Renal cortex interstitium (tissue), 11 donors: Measurements from ENCODE around the gene UNC5A. TPM values are rescaled to one million over a fixed set of nuclear protein-coding genes. Genes with fewer than 3 reads are reported as not detected.

Source experiments
- DNase-seq, 11 donors: peaks; one replicate each; pipeline ENCODE4 v3.0.0-alpha.2; 2013; ENCODE audit warnings: low read depth in 9 of 11, low spot score in 4 of 11; ENCODE audit errors: extremely low read depth in 1 of 11
- polyA plus RNA-seq, 3 donors: library from polyadenylated mRNA; unstranded; fragments of 120-200 nt; gene quantifications; one replicate each; pipeline ENCODE4 v1.2.1, GENCODE V29; 2013; ENCODE audit not compliant: insufficient read length in 3 of 3

UNC5A gene
- polyA plus RNA-seq, 3 donors: 0.09 to 0.42 (median 0.19) TPM

DNA sequence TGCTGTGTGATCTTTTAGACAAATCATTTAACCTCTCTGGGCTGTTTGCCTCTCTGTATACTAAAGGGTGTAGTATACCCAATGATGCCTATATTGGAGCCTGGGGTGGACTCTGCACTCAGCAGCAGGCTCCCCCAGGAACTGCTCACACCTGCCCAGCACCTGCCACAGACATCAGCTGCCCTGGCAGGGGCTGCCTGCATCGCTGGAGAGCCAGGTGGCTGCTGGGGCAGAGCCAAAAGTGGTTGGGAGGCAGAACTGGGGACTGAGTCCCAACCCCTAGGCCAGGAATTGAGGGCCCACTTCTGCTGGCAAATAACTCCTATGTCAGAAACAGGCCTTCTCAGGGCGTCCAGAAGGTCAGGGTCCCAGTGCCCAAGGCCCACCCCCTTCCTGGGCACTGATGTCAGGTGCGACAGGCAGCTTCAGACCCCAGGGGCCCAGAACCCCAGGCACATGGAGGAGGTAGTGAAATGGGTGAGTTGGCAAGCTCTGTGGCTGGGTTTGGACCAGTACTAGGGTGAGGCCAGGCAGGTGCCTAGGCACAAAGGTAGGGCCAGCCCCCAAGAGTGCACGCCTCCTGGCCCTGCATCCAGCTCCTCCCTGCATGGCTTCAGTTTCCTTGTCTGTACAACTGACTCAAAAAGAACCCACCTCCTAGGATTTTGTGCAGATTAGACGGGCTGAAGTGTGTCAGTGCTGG, 5.8 kb downstream of the UNC5A start:
- DNase-seq: no peak

DNA sequence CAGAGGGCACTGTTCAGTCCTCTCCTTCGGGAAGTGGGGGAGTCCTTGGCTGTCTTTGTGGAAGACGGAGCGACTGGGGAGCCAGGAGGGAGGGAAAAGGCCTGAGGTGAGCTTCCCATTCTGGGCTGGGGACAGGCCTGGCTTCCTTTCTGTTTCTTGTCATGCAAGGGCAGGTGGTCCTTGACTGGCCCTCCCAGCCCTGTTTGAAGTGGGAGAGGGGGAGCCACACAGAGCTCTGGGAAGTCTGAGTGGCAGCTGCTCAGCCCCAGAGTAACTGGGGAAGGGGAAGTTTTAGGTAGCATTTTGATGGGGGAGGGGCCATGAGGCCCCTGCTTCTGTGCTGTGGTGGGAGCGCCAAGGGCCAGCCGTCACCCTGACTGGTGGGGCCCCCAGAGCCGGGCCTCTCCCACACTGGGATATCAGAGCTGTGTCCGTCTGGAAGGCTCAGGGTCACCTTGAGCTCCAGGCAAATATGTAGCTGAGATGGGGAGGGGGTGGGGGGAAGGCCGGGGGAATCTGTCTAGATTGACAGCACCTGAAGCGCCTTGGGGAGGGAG, 6.5 kb downstream of the UNC5A start:
- DNase-seq: no peak

DNA sequence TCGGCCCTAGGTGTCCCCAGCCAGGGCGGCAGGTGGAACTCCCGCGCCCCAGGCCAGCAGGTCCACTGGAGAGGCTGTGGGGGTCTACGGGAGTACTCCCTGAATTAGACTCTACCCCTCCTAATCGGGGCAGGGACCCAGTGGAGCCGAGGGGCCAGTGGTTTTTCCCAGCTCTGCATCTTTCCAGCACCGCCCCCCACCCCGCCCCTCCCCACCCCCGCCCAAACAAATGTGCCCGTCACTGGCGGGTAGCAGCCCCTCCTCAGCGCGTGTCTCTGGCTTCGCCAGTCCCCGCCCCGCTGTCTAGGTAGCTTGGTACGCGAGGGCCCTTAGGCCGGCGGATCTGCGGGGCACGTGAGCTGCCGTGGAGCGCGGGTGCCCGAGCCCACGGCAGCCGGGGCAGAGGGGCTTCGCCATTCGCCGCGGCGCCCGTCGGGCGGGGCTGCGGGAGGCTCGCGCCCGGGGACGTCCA, 7.0 kb downstream of the UNC5A start:
- no peak for DNase-seq

DNA sequence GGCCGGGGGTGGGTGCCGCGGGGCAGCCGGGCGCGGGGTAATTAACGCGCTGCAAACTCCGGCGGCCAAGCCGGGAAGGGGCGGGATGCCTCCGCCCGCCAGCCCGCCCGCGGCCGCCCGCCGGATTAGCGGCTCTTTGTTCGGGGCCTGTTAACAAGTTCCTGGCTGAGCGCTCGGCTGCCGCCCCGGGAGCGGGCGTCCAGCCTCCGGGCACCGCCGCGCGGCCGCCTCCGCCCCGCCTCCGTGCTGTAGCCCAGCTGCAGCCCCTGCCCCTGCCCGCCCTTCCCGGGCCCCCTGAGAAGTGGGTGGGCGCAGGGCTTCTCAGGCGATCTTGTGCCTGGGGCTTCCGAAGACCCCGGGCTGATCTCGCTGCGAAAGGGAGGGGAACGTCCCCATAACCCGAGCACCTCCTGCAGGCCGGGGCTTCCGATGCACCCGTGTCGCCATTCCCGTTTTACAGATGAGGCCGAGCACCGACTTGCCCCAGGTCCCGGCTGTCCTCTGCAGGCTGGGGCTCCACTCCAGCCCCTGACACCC, 7.5 kb downstream of the UNC5A start:
- no peak for DNase-seq

DNA sequence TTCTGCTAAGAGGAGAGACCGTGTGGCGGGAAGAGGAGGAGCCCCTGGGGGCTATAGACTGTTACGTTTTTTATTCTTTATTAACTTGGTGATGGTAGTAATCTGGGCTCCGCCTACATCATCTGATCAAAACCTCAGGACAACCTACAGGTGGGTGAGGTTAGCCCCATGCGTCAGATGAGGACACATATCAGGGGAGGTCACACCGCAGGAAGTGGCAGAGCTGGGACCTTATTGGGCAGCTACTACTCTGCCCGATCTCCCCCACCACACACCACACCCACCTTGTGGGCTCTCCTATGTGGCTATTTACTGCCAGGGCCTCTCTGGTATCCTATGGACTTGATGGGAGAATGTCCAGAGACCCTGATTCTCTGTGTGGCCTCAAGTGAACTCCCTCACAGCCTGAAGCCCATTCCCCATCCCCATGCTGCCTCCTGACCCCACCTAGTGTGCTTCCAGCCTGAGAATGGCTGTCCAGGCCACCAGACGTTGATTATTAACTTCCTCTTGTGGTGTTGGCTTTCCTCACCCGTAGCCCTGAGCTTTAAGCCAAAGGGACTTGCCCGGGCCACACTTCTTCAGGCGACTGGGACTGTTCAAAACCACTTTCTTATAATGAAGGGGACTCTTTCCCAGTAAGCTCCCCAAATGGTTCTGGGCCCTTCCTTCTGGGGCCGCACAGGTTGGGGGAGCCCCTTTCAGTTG, 8.2 kb downstream of the UNC5A start:
- no peak for DNase-seq

DNA sequence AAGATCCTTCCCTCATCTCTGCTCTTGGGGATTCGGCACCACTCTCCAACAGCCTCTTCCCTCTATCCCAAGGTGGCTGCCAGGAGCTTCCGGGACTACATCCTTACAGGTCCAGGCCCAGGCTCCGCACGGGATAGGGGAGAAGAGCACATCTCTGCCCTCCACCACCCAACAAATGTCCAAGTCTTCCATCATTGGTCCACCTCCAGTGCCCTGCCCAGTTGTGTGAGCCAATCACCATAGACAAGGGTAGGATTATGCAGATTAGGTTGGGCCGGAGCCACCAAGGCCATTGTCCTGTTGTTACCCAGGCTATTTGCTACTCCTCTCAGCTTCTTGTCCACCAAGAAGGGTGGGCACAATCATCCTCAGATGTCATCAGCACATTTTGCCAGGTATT, 9.1 kb downstream of the UNC5A start:
- no peak for DNase-seq

DNA sequence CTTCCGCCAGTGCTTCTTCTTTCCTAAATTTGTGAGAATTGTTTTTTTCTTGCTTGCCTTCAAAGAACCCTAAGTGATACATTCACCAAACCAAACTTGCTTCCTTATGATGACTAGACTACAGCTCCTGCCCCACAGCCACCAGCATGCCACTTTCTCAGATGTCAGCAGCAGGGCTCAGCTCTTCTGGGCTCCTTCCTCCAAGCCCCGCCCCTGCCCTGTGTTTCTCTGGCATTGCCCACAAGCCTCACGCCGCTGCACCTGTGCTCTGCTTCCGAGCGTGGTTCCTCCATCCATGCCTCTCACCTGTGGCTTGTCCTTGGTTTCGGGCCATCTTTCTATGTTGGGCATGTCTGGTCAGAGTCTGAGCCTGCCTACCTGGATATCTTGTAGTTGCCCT, 10.6 kb downstream of the UNC5A start:
- DNase-seq: no peak

DNA sequence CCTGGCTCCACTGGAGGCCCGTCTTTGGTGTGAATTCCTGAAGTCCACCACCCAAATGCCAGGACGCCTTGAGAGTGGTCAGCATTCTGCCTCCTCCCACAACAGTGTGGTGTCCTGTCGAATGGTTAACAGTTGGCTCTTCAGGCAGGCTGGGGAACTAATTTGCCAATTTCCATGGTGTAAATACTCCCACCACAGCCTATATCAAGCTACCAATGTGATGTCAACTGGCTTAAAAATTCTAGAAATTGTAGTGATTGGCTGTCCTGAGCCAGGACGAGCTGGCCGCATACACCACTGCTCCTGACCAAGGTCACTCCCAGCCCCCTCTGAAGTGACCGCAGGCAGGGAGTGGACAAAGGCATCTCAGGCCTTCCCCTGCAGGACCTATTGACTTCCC, 11.1 kb downstream of the UNC5A start:
- DNase-seq: no peak

DNA sequence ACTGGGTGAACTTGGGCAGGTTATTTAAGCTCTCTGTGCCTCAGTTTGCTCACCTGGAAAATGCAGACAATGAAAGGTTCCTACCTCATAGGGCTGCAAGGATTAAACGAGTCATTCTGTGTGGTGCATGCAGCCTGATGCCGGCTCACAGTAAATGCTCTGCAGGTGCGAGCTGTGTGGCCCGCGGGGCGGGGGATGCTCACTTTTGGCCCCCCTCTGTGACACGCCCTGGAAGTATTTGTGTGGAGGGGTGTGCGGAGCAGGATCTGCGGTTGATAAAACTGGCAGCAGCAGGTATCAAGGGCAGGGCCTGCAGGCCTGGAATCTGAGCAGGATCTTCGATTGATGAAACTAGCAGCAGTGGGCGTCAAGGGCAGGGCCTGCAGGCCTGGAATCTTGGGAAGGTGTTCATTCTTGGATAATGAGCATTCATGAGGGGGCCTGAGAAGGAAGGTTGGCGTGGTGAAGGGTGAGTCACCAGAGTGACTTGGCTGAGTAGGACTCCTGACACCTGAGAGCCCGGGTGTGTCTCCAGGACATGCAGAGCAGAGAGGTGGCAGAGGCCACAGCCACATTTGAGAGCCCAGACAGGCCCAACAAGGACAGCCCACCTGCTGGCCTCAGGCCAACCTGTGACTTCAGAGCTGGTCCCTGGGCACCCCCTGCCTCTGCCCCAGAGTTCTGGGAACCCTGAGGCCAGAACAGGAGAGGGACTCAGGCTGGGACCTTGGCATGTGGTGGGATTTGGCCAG, 11.9 kb downstream of the UNC5A start:
- no peak for DNase-seq

DNA sequence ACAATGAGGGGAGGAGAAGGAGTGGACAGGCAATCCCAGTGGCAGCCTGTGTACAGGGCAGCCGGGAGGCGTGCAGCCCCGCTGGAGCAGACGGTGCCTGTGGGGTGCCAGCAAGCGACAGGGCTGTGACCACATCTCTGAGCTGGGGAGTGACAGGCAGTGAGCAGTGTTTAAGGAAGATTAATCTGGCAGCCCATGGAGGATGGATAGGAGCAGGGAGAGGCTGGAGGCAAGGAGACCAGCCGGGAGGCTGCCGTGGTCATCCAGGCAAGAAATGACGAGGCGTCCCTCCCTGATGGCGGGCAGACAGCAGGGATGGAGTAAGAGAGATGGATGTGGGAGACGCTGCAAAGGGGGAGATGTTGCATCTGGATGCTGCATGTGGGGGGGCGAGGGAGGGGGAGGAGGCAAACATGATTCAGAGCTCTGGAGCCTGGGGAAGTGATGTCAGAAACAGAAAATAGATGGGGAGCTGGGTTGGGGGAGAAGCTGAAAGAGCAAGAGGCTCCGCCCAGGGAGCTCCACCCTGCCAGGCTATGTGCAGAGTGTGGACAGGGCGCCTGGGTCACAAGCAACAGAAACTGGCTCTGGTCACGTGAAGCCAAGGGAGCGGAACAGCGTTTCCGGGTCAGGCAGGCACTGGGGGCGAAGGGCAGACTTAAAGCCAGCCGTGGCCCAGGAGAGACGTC, 12.6 kb downstream of the UNC5A start:
- DNase-seq: no peak

DNA sequence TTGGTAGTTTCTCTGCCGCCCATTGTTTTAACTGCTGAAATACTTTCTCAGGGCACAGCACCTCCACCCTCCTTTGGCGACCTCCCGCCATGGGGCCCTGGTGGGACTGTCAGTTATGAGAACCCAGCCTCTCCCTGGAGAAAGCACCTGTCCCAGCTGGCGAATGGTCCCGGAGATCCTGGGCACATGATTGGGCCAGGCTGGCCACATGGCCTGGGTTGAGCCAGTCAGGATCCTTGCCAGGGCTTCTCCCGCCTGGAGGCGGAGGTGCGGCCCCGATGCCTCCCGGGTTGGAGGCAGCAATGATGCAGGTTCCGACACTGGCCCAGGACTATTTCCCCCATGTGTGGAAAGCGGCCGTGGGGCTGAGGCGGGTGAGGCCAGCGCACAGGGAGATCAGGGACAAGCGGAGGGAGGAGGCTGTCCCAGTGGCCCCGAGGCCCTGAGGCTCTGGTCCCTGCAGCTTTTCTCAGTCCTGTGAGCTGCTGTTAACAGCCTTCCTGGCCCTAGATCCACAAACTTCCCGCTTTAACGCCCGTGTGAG, 13.6 kb downstream of the UNC5A start:
- DNase-seq: no peak

DNA sequence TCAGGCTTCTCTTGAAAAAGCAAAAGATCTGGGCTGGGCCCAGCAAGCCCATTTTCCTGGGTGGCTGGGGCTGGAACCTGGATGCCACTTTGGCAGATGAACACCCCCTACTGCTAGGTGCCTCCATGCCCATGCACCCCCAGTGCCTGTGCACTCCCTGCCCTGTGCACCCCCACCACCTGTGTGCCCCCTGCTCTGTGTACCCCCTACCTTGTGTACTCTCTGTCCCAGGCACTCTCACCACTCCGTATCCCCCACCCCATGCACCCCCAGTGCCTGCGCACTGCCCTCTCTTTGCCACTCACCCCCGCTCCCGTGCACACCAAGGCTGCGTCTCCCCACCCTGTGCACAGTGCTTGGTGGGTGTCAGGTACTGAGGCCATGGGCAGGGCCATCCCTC, 14.2 kb downstream of the UNC5A start:
- no peak for DNase-seq

DNA sequence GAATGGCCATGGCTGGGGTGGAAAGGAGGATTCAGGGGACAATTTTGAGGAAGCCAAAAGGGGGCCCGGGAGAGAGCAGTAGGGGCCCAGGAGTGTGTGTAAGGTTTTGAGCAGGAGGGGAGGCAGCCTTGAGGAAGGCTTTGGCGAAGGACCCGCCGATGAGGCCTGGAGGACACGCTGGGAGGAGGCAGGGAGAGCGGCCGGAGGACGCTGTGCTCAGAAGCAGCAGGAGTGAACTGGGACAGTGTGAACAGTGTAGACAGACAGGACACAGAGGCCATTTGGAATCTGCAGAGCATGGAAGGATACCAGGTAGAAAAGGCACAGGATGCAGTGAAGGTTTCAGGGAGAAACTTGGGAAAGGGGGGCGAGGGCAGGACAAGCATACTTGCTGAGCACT, 14.9 kb downstream of the UNC5A start:
- DNase-seq: no peak

DNA sequence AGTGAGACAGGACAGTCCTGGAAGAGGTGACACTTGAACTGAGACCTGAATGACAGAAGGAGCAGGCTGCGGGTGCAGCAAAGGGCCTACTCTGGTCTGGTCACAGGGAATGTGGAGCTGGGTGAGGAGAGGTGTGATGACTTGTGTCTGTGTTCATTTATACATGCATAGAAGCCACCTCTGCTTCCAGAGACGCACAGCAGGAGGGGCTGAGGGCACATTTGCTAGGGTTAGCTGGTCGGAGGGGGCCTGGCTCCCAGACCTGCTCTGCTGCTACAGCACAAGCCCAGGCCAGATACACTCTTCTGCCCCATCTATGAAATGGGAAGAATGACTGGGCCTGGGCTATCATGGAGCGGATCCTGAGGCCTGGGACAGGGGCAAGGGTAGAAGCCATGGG, 15.6 kb downstream of the UNC5A start:
- no peak for DNase-seq

DNA sequence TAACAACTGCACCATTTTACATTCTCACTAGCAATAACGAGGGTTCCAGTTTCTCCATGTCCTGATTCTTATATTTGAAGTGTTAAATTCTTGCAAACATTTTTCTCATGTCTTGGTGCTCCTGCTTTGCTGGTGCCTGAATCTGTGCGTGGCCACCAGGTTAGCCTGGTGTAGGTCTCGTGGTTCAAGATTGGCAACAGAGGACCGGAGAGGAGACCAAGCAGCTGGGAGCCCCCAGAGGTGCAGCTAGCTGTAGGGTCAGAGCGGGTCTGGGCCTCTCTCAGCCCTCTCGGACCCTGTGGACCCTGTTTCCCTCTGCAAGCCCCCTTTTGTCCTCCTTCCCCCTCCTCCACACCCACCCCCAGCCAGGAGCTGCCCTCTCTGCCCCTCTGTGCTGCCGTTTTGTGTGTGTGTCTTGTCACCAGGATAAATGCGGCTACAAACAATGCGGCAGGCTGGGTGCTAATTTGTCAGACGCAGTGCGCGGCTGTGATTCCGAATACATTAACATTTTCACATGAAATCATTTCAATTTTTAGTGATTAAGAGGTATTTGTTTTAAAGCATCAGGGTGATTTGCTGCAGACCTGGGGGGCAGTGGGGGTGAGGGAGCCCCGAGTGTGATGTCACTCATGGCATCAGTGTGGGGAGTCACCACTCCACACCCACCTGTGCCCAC, 17.5 kb downstream of the UNC5A start:
- DNase-seq: no peak

DNA sequence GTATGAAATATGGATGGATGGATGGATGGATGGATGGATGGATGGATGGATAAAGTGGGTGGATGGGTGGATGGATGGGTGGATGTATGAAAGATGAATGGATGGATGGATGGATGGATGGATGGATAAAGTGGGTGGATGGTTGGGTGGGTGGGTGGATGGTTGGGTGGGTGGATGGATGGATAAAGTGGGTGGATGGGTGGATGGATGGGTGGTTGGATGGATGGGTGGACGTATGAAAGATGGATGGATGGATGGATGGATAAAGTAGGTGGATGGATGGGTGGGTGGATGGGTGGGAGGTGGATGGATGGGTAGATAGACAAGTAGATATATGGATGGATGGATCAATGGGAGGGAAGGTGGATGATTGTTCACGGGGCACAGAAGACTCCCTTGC, 19.0 kb downstream of the UNC5A start:
- no peak for DNase-seq

DNA sequence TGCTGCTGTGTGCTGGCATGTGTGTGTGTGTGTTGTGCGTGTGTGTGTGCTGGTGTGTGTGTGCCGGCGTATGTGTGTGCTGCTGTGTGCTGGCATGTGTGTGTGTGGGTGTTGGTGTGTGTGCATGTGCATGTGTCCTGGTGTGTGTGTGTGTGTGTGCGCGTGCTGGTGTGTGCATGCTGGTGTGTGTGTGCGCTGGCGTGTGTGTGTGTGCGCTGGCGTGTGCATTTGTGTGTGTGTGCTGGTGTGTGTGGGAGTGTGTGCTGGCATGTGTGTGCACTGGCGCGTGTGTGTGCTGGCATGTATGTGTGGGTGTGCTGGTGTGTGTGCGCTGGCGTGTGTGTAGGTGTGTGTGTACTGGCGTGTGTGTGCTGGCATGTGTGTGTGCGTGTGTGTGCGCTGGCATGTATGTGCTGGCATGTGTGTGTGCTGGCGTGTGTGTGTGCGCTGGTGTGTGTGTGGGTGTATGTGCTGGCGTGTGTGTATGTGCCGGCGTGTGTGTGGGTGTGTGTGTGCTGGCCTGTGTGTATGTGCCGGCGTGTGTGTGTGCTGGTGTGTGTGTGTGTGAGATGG, 20.1 kb downstream of the UNC5A start:
- no peak for DNase-seq

DNA sequence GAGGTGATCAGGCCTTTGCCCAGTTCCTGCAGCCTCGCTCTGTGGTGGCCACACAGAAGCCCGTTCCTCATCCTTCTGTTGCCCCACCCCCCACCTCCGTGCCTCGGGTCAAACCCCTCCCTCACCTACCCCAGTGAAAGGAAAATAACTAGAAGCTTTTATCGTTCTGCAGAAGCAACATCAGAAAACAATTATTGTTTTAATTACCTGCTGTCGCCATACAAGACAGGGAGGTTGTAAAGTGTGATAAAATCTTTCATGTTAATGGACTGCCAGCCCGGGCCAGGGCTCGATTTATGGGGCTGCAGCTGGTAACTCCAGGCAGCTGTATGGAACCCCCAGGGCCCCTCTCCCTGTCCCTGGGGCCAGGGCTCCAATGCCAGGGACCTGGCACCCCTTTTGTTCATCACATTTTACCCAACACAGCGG, 20.6 kb downstream of the UNC5A start:
- DNase-seq: no peak
